ENCODE results near the gene DENR. TPM values are rescaled to one million over a fixed set of nuclear protein-coding genes. Genes with fewer than 3 reads are reported as not detected.
"Not testable (repeated sequence)": the region's sequence is repeated elsewhere in the genome, so short reads cannot be mapped to it uniquely, and the experiment has no call there.

DENR gene
- total RNA-seq, 2 experiments from 2014 or later, result 56.3 to 57.2 TPM

DNA sequence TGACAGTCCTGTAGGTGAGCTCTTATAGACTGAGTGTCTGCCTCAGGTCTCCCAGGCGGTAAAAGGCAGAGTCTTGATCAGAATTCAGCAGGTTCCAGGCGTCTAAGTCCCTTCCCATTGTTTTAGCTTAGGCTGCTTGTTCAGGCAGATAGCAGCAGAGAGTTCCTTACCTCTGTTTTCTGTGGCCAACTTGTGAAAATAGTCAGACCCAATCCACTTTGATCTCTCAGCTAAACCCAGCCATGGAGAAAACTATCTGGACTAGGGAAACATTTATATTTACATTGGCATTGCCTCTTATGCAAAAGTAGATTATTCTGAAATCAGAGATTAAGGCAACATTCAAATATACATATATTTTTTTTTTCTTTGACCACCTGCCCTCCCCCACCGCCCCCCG is 43.2 kb downstream of the DENR start:
- POLR2A ChIA-PET, result no interaction called here
- no peak for DNase-seq
- Mint-ChIP-seq H3K4me1 (ENCODE audit: low read depth) (peaks cover 2% of the 10 kb centered on the region), H3K4me3 (no peak overlapping the region), H3K36me3 (ENCODE audit: low read depth) (no peaks in the 10 kb centered on the region), H3K9me3 (no peaks in the 10 kb centered on the region), H3K27ac (no peak overlapping the region), H3K27me3 (no peaks in the 10 kb centered on the region)
- TF ChIP-seq, protein P1, sequence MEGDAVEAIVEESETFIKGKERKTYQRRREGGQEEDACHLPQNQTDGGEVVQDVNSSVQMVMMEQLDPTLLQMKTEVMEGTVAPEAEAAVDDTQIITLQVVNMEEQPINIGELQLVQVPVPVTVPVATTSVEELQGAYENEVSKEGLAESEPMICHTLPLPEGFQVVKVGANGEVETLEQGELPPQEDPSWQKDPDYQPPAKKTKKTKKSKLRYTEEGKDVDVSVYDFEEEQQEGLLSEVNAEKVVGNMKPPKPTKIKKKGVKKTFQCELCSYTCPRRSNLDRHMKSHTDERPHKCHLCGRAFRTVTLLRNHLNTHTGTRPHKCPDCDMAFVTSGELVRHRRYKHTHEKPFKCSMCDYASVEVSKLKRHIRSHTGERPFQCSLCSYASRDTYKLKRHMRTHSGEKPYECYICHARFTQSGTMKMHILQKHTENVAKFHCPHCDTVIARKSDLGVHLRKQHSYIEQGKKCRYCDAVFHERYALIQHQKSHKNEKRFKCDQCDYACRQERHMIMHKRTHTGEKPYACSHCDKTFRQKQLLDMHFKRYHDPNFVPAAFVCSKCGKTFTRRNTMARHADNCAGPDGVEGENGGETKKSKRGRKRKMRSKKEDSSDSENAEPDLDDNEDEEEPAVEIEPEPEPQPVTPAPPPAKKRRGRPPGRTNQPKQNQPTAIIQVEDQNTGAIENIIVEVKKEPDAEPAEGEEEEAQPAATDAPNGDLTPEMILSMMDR (IDR thresholded peaks at IDR 0.05), result no peak
- intact Hi-C loops (cut with micrococcal nuclease), result no loop called here
- CTCF ChIA-PET, result interaction anchor here (0.8 to 3.4 kb wide), 3 partner anchors 14 to 170 kb away, joined by 3 to 38 read pairs (median 4); partner anchors contain the start of gene ABCB9
- ATAC-seq, result no peak

DNA sequence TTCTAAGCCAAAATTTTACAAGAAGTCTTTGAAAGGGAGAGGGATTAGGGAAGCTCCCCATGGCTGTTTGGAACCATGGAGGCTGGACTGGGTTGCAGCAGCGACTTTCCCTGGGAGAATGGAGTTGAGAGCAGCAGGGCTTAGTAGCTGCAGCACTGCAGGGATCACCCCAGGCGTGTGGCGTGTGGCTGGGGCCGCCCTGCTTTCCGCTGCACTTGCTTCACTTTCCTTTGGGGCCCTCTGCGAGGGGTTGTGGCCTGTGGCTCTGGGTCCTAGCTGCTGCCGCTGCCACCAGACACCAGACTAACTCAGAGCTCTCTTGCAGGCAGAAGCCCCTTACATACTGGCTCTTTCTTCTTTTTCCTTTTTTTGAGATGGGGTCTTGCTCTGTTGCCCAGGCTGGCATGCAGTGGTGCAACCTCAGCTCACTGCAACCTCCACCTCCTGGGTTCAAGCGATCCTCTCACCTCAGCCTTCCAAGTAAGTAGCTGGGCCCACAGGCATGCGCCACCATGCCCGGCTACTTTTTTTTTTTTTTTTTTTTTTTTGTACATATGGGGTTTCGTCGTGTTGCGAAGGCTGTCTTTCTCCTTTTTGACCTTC is 47.1 kb downstream of the DENR start:
- intact Hi-C loops (cut with micrococcal nuclease), result no loop called here
- ChIA-PET CTCF (interaction anchor here (1.1 to 1.4 kb wide), 3 partner anchors 9 to 438 kb away, joined by 3 read pairs; no protein-coding TSS in a partner anchor), POLR2A (interaction anchor here (0.8 kb wide), 1 partner anchor 193 kb away, joined by 3 read pairs; no protein-coding TSS in a partner anchor)
- Mint-ChIP-seq H3K4me3 (no peak overlapping the region), H3K27ac (no peak overlapping the region), H3K36me3 (ENCODE audit: low read depth) (no peaks in the 10 kb centered on the region), H3K4me1 (ENCODE audit: low read depth) (no peaks in the 10 kb centered on the region), H3K9me3 (no peaks in the 10 kb centered on the region), H3K27me3 (no peaks in the 10 kb centered on the region)
- DNase-seq, result peak; percentile 27
- TF ChIP-seq, protein P1 (IDR thresholded peaks at IDR 0.05), result no peak
- peak; percentile 45 for ATAC-seq

DNA sequence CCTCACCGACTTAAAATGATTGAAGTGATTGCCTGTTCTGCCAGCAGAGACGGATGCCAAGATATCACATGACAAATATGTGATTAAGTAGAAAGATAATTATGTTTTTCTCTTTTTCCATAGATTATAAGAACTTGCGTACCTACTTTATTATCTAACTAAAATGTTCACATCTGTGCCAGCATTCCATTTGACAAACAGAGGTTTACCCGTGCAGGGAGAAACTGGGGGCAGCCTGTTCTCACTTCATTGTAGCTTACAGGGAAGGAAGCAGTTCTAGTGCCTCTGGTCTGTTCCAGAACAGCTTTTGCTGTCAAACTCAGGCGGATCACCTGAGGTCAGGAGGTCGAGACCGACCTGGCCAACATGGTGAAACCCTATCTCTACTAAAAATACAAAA is 51.3 kb downstream of the DENR start:
- no peaks in the 10 kb centered on the region for H3K4me1 Mint-ChIP-seq (ENCODE audit: low read depth)
- no peaks in the 10 kb centered on the region for H3K27me3 Mint-ChIP-seq
- DNase-seq (no peak), ATAC-seq (no peak)
- POLR2A ChIA-PET, result no interaction called here
- no peak overlapping the region for H3K27ac Mint-ChIP-seq
- CTCF ChIA-PET, result interaction anchor here (1.1 to 3.5 kb wide), 2 partner anchors 10 to 13 kb away, joined by 4 to 27 read pairs; no protein-coding TSS in a partner anchor
- no peak overlapping the region for H3K4me3 Mint-ChIP-seq
- no peaks in the 10 kb centered on the region for H3K36me3 Mint-ChIP-seq (ENCODE audit: low read depth)
- TF ChIP-seq, protein P1 (IDR thresholded peaks at IDR 0.05), result no peak
- intact Hi-C loops (cut with micrococcal nuclease), result no loop called here
- no peaks in the 10 kb centered on the region for H3K9me3 Mint-ChIP-seq

DNA sequence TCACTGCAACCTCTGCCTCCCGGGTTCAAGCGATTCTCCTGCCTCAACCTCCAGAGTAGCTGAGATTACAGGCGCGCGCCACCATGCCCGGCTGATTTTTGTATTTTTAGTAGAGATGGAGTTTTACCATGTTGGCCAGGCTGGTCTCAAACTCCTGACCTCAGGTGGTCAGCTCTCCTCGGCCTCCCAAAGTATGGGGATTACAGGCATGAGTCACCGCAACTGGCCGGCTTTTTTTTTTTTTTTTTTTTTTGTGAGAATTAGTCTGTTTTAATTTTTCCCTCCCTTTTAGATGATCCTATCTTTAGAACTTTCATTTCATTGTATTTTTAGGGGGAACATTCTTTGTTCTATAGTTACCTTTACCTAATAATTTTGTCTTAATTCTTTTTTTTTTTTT is 52.3 kb downstream of the DENR start:
- ATAC-seq; H3K27ac Mint-ChIP-seq; intact Hi-C loops (cut with micrococcal nuclease); H3K4me1 Mint-ChIP-seq (ENCODE audit: low read depth); H3K9me3 Mint-ChIP-seq; H3K27me3 Mint-ChIP-seq; H3K36me3 Mint-ChIP-seq (ENCODE audit: low read depth); H3K4me3 Mint-ChIP-seq; DNase-seq: not testable (repeated sequence)
- ChIA-PET CTCF (interaction anchor here (3.5 kb wide), 1 partner anchor 11 kb away, joined by 27 read pairs; no protein-coding TSS in a partner anchor), POLR2A (interaction anchor here (1.4 kb wide), 1 partner anchor 144 kb away, joined by 3 read pairs; no protein-coding TSS in a partner anchor)

DNA sequence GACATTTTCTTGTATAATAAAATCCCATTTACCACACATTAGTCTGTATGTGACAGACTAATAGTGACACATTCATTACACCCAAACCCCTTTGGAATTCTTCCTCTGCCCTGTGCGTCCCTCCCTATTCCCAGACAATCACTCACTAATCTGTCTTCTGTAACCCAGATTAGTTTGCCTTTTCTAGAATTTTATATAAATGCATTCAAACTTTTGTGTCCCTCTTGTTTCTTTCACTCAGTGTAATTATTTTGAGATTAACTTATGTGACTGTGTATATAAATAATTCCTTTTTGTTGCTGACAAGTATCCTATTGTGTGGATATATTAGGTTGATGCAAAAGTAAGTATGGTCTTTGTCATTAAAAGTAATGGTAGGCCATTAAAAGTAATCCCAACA is 55.0 kb downstream of the DENR start:
- POLR2A ChIA-PET, result no interaction called here
- DNase-seq, result no peak
- CTCF ChIA-PET, result no interaction called here
- intact Hi-C loops (cut with micrococcal nuclease), result no loop called here
- ATAC-seq, result no peak
- H3K27ac Mint-ChIP-seq, result no peak overlapping the region
- H3K4me3 Mint-ChIP-seq, result no peak overlapping the region
- TF ChIP-seq, protein P1 (IDR thresholded peaks at IDR 0.05), result no peak
- no peaks in the 10 kb centered on the region for H3K9me3 Mint-ChIP-seq
- no peaks in the 10 kb centered on the region for H3K27me3 Mint-ChIP-seq
- H3K4me1 Mint-ChIP-seq (ENCODE audit: low read depth), result no peaks in the 10 kb centered on the region
- no peaks in the 10 kb centered on the region for H3K36me3 Mint-ChIP-seq (ENCODE audit: low read depth)
